Activated CD4-positive, alpha-beta T cell treated with anti-CD3 and anti-CD28 coated beads, Interleukin-2, Interleukin-4, amounts not matched to agents 100 ng/mL and 50 ng/mL, durations not matched to agents 16 hours and 8 hours (primary cell): Measurements from ENCODE around the gene ZBTB7C.

Source experiments
- DNase-seq: peaks from one replicate; pipeline ENCODE4 v3.0.0-alpha.2; 2020; ENCODE audit warnings: low spot score

Gene ZBTB7C

GRCh38 chr18:48119204-48119603 lies 290.0 kb downstream of the ZBTB7C start:
- DNase-seq, result no peak

- no peak for DNase-seq
Measured at GRCh38 chr18:48116873-48117630, 292.1 kb downstream of the ZBTB7C start.

DNA sequence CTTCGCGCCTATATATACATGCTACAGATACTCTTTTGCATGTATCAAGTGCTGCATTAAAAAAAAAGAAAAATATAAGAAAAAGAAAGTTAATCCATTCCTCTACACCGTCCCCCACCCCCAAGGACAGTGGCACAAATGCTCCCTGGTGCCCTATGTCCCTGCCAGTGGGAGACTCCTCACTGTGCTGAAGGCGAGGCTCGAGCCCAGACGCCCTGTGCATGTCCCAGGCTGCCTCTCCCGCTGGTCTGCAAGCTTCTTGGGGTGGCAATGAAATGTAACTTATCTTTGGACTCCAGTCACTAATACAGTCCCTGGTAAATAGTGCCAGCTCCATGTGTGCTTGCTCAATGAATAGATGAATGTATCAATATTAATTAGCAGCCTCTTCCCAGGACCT lies 293.2 kb downstream of the ZBTB7C start:
- DNase-seq, result no peak

- DNase-seq, result no peak
Measured at GRCh38 chr18:48113691-48114090, 295.5 kb downstream of the ZBTB7C start.

- no peak for DNase-seq
Measured at GRCh38 chr18:48111587-48111986, 297.6 kb downstream of the ZBTB7C start.

- no peak for DNase-seq
Measured at GRCh38 chr18:48110797-48111196, 298.4 kb downstream of the ZBTB7C start.

DNA sequence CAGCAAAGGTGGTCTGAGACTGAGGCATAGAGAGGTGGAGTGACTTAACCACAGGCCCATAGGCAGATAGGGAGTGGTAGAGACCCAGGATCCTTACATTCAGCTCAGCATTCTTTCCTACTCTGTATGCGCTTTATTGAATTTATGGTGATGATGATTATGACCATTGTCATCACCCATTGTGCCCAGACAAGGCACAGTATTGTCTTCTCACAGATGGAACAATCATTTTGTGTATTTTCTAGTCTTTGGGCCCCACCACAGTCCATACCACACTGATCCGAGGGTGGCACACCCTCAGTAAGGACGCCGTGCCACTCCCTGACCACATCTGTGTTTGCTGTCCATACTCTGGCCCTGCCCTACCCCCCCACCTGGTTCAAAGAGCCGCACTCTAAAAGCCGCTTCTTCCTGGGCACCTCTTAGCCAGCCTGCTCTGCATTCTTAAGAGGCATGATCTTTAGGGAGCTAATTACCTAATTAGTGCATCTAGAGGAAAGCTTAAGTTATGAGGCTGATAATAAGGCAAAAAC lies 299.2 kb downstream of the ZBTB7C start:
- no peak for DNase-seq

DNA sequence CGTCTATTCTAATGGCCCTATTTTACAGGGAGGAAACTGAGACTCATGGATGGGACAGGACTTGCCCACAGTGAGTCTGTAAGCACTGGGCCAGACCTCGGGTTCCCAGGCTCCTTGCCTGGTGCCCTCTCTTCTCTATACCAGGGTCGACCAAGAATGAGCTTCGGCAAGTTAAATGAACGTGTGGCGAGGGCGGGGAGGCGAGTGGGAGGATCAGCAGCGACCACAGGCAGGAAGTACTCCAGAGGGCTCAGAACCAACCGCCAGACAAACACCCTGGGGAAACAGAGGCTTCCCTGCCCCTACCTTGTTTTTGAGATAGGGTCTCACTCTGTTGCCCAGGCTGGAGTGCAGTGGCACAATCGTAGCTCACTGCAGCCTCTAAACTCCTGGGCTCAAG lies 301.0 kb downstream of the ZBTB7C start:
- no peak for DNase-seq

GRCh38 chr18:48106976-48107781 lies 302.0 kb downstream of the ZBTB7C start:
- DNase-seq, result no peak

DNA sequence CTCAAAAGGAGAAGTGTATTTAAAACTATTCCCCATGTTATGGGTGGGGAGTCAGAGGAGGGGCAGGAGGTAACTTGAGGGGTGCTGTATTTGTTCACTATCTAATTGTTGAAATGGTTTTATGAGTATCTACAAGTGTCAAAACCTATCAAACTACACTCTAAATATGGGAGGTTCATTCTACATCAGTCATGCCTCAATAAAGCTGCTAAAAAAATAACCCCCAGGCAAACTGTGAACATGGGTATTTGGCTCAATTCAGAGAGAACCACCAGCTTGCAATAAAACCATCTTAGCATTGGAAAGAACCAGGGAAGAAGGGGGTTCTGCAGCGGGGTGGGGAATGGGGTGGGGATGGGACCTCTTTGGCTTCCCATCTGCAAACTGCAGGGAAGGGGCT lies 302.7 kb downstream of the ZBTB7C start:
- DNase-seq, result no peak

DNA sequence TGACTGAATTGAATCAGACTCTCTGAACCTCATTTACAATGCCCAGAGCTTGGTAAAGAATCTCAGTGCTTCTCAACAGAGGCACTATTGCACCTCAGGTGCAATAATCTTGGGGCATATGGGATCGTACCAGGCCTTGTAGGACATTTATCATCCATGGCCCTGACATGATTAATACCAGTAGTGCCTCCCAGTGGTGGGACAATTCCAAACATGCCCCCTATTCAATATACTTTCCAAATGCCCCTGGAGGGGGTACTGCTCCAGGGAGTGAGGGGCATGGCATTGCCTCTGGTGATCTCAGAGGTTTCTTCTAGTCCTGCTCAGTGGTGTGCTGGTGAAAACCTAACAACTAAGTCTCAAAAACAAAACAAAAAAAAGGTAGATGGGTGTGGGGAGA lies 303.9 kb downstream of the ZBTB7C start:
- DNase-seq, result no peak

DNA sequence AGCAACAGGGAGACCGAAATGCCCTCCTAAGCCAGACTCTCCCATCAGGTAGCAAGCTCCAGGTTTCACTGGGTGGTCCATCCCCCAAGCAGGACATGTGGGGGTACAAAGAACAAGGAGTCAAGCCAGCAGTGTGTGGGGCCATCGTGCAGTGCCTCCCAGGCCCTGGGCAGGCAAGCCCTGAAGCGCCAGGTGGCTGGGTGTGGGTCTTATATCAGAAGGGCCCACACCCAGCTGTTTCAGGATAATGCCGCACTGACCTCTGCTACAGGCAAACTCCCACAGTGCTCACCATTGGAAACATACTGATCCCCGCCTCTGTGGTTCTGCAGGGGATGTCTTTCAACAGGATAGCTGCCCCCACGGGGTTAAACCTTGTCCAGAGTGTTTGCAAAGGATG lies 304.5 kb downstream of the ZBTB7C start:
- DNase-seq, result no peak

DNA sequence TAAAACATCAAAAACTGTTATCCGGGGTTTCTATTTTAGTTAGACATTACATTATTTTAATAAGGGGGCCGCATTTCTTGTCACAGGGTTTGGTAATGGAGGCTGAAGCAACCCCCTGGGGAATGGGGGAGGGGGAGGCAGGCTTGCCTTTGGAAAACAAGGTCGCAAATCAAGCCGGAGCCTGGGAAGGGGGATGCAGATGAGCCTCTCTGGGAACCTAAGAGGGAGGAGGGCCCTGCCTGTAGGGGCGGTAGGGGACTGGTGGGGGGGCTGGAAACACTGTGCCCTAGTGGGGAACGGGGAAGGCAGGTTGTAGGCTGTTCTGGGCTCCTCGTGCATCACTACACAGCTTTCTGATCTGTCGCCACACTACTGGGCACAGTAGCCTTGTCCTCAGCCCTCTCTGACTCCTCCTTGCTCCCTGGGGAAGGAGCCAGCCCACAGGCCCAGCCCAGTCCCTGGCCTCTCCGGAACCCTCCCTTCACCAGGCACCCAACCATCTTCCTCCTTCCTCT lies 308.5 kb downstream of the ZBTB7C start:
- no peak for DNase-seq

- DNase-seq, result no peak
Measured at GRCh38 chr18:48100165-48100575, 309.0 kb downstream of the ZBTB7C start.

DNA sequence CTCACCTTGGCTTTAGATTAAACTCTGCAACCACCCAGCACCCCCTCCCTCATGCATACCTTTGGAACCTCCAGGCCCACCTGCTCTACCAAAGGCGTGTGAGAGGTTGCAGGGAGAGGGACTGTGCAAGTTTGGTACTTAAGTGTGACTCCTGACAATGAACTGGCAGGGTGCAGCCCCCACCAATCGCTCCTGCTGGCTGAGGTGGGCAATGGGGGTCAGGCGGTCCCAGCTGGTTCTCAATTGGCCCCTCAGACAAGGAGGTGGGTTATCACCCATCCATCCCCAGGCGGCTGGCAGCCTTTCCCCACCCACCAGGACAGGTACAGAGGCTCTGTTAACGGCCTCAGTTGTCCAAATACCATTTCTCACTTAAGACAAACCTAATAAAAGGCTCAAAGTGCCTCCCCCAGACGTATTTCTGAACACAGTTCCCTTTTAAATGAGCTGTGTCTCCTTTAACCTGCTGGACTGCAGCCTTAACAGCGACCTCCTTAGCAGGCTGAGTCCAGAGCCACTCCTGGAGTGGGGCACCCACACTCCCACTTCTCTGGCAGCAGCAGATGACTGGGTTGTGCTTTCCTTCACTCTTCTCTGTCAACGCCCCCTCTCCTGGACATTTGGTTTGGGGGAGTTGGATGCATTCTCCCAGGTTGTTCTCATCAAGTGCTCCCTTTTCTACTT lies 309.6 kb downstream of the ZBTB7C start:
- DNase-seq, result no peak

DNA sequence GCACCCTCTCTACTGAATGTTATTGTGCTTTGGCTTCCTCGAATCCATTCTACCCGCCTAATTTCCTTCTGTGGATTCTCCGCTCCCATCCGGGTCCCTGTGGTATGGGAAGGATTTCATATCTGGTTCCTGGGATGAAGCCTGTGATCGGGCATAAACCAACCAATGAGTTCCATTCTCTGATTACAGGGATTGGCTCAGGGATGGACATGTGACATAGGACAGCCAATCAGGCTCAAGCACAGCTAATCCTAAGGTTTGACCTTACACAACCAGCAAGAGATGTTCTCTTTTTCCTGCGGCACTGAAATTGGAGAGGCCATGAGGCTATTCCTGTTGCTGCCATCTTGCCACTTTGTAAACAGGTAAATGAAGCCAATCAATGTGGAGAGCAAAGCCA lies 310.6 kb downstream of the ZBTB7C start:
- DNase-seq, result no peak

DNA sequence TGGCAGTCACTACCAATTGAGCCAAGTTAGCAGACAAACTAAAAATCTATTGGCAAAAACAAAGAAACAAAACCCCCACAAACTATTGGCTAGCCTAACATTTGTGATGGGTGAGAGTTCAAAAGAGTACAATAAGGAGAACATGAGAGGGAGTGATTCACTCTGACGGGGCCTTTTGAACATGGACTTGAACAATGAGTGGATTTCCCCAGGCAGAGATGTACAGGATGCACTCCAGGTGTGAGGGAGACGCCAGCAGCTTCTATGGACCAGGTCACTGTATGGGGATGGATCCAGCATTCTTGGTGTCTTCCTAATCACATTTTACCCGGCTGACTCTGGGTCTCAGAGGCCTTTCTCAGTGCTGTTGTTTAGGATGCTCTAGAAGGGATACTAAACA lies 311.2 kb downstream of the ZBTB7C start:
- no peak for DNase-seq

DNA sequence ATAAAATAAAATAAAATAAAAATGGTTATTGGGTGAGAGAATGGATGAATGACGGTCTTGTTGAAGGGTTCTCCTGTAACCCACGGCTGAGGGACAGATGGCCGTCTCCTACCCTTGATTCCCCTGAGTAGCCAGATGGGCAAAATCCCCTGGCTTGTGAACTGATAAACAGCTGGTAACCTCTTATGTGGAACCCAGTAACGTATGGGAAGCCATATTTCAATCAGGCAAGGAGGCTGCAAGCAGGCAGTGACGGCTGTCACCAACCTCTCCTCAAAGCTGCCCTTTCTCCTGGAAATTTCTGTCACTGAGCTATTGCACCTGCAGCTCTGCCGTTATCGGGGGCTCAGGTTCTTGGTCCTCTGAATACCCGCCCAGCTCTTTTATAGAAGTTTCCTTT lies 313.5 kb downstream of the ZBTB7C start:
- no peak for DNase-seq

DNA sequence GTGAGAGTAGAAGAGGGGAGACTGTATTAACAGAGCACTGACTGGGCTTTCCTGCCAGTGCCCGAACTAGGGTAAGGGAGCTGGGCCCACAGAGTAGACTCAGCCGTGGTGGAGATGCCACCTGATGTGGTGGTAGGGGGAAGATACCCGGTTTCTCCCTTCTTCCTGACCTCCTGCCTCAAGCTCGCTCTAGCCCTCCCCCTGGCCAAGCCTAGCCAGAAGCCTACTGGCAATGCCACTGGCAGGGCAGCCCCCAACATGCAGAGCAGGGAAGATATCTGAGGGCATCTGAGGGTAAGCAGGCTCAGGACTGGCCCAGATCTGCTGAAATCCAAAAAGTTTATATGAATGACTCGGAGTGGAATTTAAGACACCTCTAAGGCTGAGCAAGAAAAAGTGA lies 316.1 kb downstream of the ZBTB7C start:
- no peak for DNase-seq

DNA sequence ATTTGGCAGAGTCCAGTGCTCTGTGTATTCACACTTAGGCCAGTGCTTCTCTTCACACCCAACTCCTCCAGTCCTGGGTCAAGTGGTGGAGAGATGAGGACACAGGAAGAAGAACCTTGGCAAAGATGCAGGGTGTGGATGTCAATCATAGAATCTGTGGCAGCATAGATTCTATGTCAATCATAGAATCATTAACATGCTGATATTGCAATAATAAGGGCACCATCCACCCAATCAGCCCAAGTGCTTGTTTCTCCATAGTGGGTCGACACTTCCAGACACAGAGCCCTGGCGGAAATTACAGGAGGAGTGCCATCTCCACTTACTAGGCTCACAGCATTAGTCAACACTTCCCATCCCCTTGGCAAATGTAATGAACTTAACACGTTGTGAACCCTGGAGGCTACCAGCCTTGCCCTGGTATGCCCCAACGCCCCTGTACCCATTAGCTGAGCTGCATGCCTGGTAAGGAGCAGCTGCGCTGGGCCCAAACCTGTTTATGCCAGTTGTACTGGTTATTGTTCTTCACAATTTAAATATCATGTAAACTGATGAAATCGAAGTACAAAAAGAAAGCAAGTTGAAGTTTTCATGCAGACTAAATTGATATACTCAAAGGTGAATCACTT lies 317.2 kb downstream of the ZBTB7C start:
- no peak for DNase-seq

DNA sequence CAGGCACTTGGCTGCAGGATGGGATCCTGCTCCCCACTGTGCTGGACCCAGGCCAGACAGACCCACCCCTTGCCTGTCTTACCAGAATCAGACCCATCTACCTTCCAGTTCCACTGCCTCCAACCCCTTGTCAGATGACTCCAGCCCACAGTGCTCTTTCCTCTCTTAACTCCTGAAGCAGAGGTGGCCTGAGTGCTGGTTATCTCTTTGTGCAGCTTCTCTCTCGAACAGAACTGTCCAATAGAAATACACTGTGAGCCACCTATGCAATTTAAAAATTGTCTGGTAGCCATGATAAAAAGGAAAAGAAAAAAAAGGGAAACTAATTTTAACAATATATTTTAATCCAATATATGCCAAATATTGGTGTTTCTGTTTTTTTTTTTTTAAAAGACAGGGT lies 318.5 kb downstream of the ZBTB7C start:
- DNase-seq, result no peak

DNA sequence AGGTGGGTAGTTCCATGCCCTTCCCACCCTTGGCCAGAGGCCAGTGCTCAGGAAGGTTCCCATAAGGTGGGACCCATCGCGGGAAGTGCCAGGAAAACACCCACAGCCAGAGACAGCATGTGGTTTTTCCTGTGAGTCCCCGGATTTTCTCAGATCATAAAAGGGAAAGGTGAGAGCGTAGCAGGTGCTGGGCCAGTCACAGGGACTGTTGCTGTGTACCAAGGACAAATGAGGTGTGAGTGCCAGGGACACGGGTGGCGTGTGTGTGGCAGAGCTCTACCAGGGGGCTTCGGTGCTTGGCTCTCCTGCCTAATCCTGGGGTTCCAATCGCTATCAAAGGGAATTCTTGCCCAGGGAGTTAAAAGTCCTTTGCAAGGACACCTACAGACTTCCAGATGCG lies 319.2 kb downstream of the ZBTB7C start:
- DNase-seq, result no peak
